DMS53 treated with DMSO at 0.1 percent for 48 hours (cell line): ENCODE results near the gene POLR1C.
"Not testable (repeated sequence)": the region's sequence is repeated elsewhere in the genome, so short reads cannot be mapped to it uniquely, and the experiment has no call there.

Source experiments
- DNase-seq: peaks from one replicate; lab custom pipeline; 2025; ENCODE audit not compliant: unreplicated experiment; lab: John Stamatoyannopoulos, UW

POLR1C gene

GRCh38 chr6:43547222-43547621 is 30.3 kb downstream of the POLR1C start:
- DNase-seq: no peak

DNA sequence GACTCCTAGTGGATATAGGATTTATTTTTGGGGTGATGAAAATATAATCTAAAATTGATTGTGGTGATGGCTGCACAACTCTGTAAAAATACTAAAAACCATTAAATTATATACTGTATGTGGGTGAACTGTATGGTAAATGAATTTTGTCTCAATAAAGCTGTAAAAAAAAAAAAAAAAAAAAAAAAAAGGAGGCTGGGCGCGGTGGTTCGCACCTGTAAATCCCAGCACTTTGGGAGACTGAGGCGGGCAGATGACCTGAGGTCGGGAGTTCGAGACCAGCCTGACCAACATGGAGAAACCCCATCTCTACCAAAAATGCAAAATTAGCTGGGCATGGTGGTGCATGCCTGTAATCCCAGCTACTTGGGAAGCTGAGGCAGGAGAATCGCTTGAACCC is 40.7 kb downstream of the POLR1C start:
- not testable (repeated sequence) for DNase-seq

- DNase-seq: no peak
Observed at GRCh38 chr6:43559328-43559727, 42.4 kb downstream of the POLR1C start.

DNA sequence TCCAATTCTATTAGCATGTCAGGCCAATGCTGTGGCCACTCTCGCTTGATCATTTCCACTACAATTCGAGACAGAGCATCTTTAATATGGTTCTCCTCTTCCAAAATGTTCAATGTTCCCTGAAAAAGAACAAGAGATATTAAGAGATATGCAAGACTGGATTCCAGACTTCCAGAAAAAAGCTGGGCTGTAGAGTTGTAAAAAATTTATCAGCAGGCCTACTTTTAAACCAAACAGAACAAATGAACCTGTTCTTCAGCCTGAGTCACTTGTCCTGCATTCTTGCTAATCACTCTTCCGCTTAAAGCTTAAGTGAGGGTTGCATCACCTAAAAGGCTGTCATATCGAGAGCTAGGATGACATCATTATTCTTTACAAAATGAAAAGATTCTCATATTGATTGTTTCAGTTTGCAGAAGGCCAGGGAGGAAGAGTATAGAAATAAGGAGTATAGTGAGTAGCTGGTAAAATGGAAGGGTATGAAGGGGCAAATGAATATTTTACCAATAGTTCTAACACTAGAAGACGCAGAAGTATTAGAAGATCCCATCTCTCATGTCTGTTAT is 54.1 kb downstream of the POLR1C start:
- no peak for DNase-seq
